ENCODE measurements around the gene GDAP2.

Gene GDAP2

GRCh38 chr1:117886101-117886795 is 43.2 kb downstream of the GDAP2 start:
- Mint-ChIP-seq H3K4me1 (no peaks in the 10 kb centered on the region), H3K27ac (no peak overlapping the region), H3K27me3 (ENCODE audit: low read depth) (no peaks in the 10 kb centered on the region), H3K4me3 (no peak overlapping the region), H3K36me3 (ENCODE audit: low read depth) (peaks cover 33% of the 10 kb centered on the region), H3K9me3 (no peaks in the 10 kb centered on the region)
- TF ChIP-seq, protein P1, sequence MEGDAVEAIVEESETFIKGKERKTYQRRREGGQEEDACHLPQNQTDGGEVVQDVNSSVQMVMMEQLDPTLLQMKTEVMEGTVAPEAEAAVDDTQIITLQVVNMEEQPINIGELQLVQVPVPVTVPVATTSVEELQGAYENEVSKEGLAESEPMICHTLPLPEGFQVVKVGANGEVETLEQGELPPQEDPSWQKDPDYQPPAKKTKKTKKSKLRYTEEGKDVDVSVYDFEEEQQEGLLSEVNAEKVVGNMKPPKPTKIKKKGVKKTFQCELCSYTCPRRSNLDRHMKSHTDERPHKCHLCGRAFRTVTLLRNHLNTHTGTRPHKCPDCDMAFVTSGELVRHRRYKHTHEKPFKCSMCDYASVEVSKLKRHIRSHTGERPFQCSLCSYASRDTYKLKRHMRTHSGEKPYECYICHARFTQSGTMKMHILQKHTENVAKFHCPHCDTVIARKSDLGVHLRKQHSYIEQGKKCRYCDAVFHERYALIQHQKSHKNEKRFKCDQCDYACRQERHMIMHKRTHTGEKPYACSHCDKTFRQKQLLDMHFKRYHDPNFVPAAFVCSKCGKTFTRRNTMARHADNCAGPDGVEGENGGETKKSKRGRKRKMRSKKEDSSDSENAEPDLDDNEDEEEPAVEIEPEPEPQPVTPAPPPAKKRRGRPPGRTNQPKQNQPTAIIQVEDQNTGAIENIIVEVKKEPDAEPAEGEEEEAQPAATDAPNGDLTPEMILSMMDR (IDR thresholded peaks at IDR 0.05; ENCODE audit: unreplicated experiment in 3 of 3) = no peak

GRCh38 chr1:117883616-117884015 is 45.8 kb downstream of the GDAP2 start:
- H3K27ac Mint-ChIP-seq = no peak overlapping the region
- H3K4me1 Mint-ChIP-seq = no peaks in the 10 kb centered on the region
- H3K4me3 Mint-ChIP-seq = no peak overlapping the region
- TF ChIP-seq, protein P1 (IDR thresholded peaks at IDR 0.05; ENCODE audit: unreplicated experiment in 3 of 3) = no peak
- H3K36me3 Mint-ChIP-seq (ENCODE audit: low read depth) = peaks cover 23% of the 10 kb centered on the region
- H3K27me3 Mint-ChIP-seq (ENCODE audit: low read depth) = no peaks in the 10 kb centered on the region
- no peaks in the 10 kb centered on the region for H3K9me3 Mint-ChIP-seq

- Mint-ChIP-seq H3K36me3 (ENCODE audit: low read depth) (peaks cover 46% of the 10 kb centered on the region), H3K4me1 (no peaks in the 10 kb centered on the region), H3K27me3 (ENCODE audit: low read depth) (no peaks in the 10 kb centered on the region), H3K4me3 (no peak overlapping the region), H3K9me3 (peaks cover 8% of the 10 kb centered on the region), H3K27ac (no peak overlapping the region)
- TF ChIP-seq, protein P1 (IDR thresholded peaks at IDR 0.05; ENCODE audit: unreplicated experiment in 3 of 3) = no peak
Observed at GRCh38 chr1:117879284-117879683, 50.1 kb downstream of the GDAP2 start.

- Mint-ChIP-seq H3K36me3 (ENCODE audit: low read depth) (peaks cover 51% of the 10 kb centered on the region), H3K4me3 (no peak overlapping the region), H3K27me3 (ENCODE audit: low read depth) (no peaks in the 10 kb centered on the region), H3K9me3 (peaks cover 13% of the 10 kb centered on the region), H3K4me1 (no peaks in the 10 kb centered on the region), H3K27ac (no peak overlapping the region)
- TF ChIP-seq, protein P1 (IDR thresholded peaks at IDR 0.05; ENCODE audit: unreplicated experiment in 3 of 3) = no peak
Observed at GRCh38 chr1:117877823-117878222, 51.6 kb downstream of the GDAP2 start.

- no peak overlapping the region for H3K4me3 Mint-ChIP-seq
- peaks cover 88% of the 10 kb centered on the region for H3K36me3 Mint-ChIP-seq (ENCODE audit: low read depth)
Observed at GRCh38 chr1:117871013-117871412, 58.4 kb downstream of the GDAP2 start.

More at GRCh38 chr1:117871013-117871412, 58.4 kb downstream of the GDAP2 start:
- H3K9me3 Mint-ChIP-seq = peaks cover 13% of the 10 kb centered on the region
- H3K27me3 Mint-ChIP-seq (ENCODE audit: low read depth) = no peaks in the 10 kb centered on the region
- H3K4me1 Mint-ChIP-seq = no peaks in the 10 kb centered on the region
- TF ChIP-seq, protein P1 (IDR thresholded peaks at IDR 0.05; ENCODE audit: unreplicated experiment in 3 of 3) = no peak
- no peak overlapping the region for H3K27ac Mint-ChIP-seq
